GM18507 (cell line): Measurements from ENCODE around the gene GALNT17.
"Not testable (repeated sequence)": the region's sequence is repeated elsewhere in the genome, so short reads cannot be mapped to it uniquely, and the experiment has no call there.

Experiments used
- DNase-seq: peaks from one replicate; pipeline ENCODE4 v3.0.0; 2011; ENCODE audit warnings: low read depth; ENCODE audit not compliant: insufficient read length; ENCODE audit errors: extremely low spot score
- FAIRE-seq: peaks from 2 replicates; lab custom pipeline; 2011; peaks lifted over from hg19 to GRCh38; lab: Jason Lieb, UNC

The GALNT17 gene

GRCh38 chr7:71221549-71221948 lies 89.6 kb downstream of the GALNT17 start:
- FAIRE-seq (no peak), DNase-seq (no peak)

- no peak for DNase-seq
- no peak for FAIRE-seq
These were observed 95.2 kb downstream of the GALNT17 start for GRCh38 chr7:71227126-71227525.

- DNase-seq = no peak
- FAIRE-seq = no peak
These were observed 97.2 kb downstream of the GALNT17 start for GRCh38 chr7:71229148-71229547.

- DNase-seq (no peak), FAIRE-seq (no peak)
These were observed 97.8 kb downstream of the GALNT17 start for GRCh38 chr7:71229699-71230098.

GRCh38 chr7:71235253-71235652 lies 103.3 kb downstream of the GALNT17 start:
- no peak for FAIRE-seq

GRCh38 chr7:71236230-71237105 lies 104.5 kb downstream of the GALNT17 start:
- FAIRE-seq (no peak), DNase-seq (no peak)

More at GRCh38 chr7:71235253-71235652, 103.3 kb downstream of the GALNT17 start:
- DNase-seq = no peak

- DNase-seq (no peak), FAIRE-seq (no peak)
These were observed 106.0 kb downstream of the GALNT17 start for GRCh38 chr7:71237945-71238344.

GRCh38 chr7:71238581-71239295 lies 106.8 kb downstream of the GALNT17 start:
- FAIRE-seq (no peak), DNase-seq (no peak)

- DNase-seq = no peak
- FAIRE-seq = no peak
These were observed 107.8 kb downstream of the GALNT17 start for GRCh38 chr7:71239586-71240268.

GRCh38 chr7:71243736-71244410 lies 111.9 kb downstream of the GALNT17 start:
- DNase-seq = no peak
- no peak for FAIRE-seq

- FAIRE-seq (no peak), DNase-seq (no peak)
These were observed 113.1 kb downstream of the GALNT17 start for GRCh38 chr7:71245038-71245437.

- DNase-seq (no peak), FAIRE-seq (no peak)
These were observed 119.8 kb downstream of the GALNT17 start for GRCh38 chr7:71251706-71252105.

- FAIRE-seq = no peak
These were observed 122.8 kb downstream of the GALNT17 start for GRCh38 chr7:71254751-71255150.

GRCh38 chr7:71255537-71256178 lies 123.7 kb downstream of the GALNT17 start:
- DNase-seq (no peak), FAIRE-seq (no peak)

More at GRCh38 chr7:71254751-71255150, 122.8 kb downstream of the GALNT17 start:
- DNase-seq = no peak

- FAIRE-seq (no peak), DNase-seq (no peak)
These were observed 129.1 kb downstream of the GALNT17 start for GRCh38 chr7:71261066-71261465.

- not testable (repeated sequence) for FAIRE-seq, DNase-seq
These were observed 130.9 kb downstream of the GALNT17 start for GRCh38 chr7:71262834-71263233.

GRCh38 chr7:71264005-71264404 lies 132.1 kb downstream of the GALNT17 start:
- FAIRE-seq = no peak
- no peak for DNase-seq

GRCh38 chr7:71266912-71267311 lies 135.0 kb downstream of the GALNT17 start:
- DNase-seq = no peak
- FAIRE-seq = no peak
